ENCODE results near the gene MAPK8. TPM values are rescaled to one million over a fixed set of nuclear protein-coding genes. Genes with fewer than 3 reads are reported as not detected.

Gene MAPK8
- total and polyA plus RNA-seq, 9 of the 15 experiments (the other 6 are each of a cell fraction or from before 2014, with no cell fraction given) = 6.4 to 159 (median 71.0) TPM

DNA sequence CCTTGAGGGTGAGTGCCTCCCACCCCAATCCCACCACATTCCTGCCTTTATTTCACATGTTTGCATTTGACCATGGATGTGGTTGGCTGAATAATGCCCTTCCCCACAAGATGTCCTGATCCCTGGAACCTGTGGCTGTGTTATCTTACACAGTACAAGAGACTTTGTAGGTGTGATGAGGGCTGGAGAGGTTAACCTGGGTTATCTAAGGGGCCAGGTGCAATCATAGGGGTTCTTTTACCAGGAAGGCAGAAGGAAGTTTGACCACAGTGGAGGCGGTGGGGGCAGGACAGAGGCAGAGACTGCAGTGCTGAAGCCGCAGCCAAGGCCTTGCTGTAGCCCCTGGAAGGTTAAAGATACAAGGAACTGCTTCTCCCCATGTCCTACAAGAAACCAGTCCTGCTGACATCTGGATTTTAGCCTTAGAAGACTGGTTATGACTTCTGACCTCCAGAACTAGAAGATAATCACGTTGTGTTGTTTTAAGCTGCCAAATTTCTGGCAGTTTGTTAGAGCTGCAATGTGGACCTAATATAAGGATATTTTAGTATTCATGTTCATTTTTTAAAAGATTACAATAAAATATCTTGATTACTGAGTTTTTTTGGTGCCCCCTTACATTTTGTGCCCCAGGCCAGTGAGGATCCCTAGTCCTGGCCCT is 161.8 kb downstream of the MAPK8 start (continued):
- TF ChIP-seq, protein P1, sequence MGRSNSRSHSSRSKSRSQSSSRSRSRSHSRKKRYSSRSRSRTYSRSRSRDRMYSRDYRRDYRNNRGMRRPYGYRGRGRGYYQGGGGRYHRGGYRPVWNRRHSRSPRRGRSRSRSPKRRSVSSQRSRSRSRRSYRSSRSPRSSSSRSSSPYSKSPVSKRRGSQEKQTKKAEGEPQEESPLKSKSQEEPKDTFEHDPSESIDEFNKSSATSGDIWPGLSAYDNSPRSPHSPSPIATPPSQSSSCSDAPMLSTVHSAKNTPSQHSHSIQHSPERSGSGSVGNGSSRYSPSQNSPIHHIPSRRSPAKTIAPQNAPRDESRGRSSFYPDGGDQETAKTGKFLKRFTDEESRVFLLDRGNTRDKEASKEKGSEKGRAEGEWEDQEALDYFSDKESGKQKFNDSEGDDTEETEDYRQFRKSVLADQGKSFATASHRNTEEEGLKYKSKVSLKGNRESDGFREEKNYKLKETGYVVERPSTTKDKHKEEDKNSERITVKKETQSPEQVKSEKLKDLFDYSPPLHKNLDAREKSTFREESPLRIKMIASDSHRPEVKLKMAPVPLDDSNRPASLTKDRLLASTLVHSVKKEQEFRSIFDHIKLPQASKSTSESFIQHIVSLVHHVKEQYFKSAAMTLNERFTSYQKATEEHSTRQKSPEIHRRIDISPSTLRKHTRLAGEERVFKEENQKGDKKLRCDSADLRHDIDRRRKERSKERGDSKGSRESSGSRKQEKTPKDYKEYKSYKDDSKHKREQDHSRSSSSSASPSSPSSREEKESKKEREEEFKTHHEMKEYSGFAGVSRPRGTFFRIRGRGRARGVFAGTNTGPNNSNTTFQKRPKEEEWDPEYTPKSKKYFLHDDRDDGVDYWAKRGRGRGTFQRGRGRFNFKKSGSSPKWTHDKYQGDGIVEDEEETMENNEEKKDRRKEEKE (IDR thresholded peaks at IDR 0.05; ENCODE audit: borderline replicate concordance in 1 of 2, control insufficient read depth in 1 of 2, low read depth in 2 of 2, low read length in 1 of 2) = no peak
- TF ChIP-seq, protein P2, sequence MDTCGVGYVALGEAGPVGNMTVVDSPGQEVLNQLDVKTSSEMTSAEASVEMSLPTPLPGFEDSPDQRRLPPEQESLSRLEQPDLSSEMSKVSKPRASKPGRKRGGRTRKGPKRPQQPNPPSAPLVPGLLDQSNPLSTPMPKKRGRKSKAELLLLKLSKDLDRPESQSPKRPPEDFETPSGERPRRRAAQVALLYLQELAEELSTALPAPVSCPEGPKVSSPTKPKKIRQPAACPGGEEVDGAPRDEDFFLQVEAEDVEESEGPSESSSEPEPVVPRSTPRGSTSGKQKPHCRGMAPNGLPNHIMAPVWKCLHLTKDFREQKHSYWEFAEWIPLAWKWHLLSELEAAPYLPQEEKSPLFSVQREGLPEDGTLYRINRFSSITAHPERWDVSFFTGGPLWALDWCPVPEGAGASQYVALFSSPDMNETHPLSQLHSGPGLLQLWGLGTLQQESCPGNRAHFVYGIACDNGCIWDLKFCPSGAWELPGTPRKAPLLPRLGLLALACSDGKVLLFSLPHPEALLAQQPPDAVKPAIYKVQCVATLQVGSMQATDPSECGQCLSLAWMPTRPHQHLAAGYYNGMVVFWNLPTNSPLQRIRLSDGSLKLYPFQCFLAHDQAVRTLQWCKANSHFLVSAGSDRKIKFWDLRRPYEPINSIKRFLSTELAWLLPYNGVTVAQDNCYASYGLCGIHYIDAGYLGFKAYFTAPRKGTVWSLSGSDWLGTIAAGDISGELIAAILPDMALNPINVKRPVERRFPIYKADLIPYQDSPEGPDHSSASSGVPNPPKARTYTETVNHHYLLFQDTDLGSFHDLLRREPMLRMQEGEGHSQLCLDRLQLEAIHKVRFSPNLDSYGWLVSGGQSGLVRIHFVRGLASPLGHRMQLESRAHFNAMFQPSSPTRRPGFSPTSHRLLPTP (IDR thresholded peaks at IDR 0.05; ENCODE audit: borderline replicate concordance, extremely low read depth, insufficient read length) = no peak
- TF ChIP-seq TRIM28 (IDR thresholded peaks at IDR 0.05) (no peak), ZNF41 (CRISPR knock-in tag; conservative IDR thresholded peaks at IDR 0.05) (no peak), NFATC3 (IDR thresholded peaks at IDR 0.05) (no peak), MCM5 (IDR thresholded peaks at IDR 0.05; ENCODE audit: low read depth) (no peak), ZNF57 (CRISPR knock-in tag; IDR thresholded peaks at IDR 0.05) (no peak), NBN (IDR thresholded peaks at IDR 0.05; ENCODE audit: low read depth) (no peak; the same call in 1 of the 2 replicates)
- TF ChIP-seq, protein P3, sequence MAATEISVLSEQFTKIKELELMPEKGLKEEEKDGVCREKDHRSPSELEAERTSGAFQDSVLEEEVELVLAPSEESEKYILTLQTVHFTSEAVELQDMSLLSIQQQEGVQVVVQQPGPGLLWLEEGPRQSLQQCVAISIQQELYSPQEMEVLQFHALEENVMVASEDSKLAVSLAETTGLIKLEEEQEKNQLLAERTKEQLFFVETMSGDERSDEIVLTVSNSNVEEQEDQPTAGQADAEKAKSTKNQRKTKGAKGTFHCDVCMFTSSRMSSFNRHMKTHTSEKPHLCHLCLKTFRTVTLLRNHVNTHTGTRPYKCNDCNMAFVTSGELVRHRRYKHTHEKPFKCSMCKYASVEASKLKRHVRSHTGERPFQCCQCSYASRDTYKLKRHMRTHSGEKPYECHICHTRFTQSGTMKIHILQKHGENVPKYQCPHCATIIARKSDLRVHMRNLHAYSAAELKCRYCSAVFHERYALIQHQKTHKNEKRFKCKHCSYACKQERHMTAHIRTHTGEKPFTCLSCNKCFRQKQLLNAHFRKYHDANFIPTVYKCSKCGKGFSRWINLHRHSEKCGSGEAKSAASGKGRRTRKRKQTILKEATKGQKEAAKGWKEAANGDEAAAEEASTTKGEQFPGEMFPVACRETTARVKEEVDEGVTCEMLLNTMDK (IDR thresholded peaks at IDR 0.05; ENCODE audit: borderline replicate concordance, insufficient read depth, low read depth, low read length, poor library complexity, severe bottlenecking) = no peak
- TF ChIP-seq, protein P4, sequence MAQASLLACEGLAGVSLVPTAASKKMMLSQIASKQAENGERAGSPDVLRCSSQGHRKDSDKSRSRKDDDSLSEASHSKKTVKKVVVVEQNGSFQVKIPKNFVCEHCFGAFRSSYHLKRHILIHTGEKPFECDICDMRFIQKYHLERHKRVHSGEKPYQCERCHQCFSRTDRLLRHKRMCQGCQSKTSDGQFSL (CRISPR knock-in tag; IDR thresholded peaks at IDR 0.05) = no peak
- TF ChIP-seq, protein P4 (tag; IDR thresholded peaks at IDR 0.05) = no peak
- TF ChIP-seq, protein P5, sequence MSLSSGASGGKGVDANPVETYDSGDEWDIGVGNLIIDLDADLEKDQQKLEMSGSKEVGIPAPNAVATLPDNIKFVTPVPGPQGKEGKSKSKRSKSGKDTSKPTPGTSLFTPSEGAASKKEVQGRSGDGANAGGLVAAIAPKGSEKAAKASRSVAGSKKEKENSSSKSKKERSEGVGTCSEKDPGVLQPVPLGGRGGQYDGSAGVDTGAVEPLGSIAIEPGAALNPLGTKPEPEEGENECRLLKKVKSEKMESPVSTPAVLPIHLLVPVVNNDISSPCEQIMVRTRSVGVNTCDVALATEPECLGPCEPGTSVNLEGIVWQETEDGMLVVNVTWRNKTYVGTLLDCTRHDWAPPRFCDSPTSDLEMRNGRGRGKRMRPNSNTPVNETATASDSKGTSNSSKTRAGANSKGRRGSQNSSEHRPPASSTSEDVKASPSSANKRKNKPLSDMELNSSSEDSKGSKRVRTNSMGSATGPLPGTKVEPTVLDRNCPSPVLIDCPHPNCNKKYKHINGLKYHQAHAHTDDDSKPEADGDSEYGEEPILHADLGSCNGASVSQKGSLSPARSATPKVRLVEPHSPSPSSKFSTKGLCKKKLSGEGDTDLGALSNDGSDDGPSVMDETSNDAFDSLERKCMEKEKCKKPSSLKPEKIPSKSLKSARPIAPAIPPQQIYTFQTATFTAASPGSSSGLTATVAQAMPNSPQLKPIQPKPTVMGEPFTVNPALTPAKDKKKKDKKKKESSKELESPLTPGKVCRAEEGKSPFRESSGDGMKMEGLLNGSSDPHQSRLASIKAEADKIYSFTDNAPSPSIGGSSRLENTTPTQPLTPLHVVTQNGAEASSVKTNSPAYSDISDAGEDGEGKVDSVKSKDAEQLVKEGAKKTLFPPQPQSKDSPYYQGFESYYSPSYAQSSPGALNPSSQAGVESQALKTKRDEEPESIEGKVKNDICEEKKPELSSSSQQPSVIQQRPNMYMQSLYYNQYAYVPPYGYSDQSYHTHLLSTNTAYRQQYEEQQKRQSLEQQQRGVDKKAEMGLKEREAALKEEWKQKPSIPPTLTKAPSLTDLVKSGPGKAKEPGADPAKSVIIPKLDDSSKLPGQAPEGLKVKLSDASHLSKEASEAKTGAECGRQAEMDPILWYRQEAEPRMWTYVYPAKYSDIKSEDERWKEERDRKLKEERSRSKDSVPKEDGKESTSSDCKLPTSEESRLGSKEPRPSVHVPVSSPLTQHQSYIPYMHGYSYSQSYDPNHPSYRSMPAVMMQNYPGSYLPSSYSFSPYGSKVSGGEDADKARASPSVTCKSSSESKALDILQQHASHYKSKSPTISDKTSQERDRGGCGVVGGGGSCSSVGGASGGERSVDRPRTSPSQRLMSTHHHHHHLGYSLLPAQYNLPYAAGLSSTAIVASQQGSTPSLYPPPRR (CRISPR knock-in tag; IDR thresholded peaks at IDR 0.05; ENCODE audit: borderline replicate concordance) = no peak

Data from K562 (cell line).